CD4-positive, alpha-beta T cell (primary cell): ENCODE measurements around the gene LILRA2. TPM values are rescaled to one million over a fixed set of nuclear protein-coding genes. Genes with fewer than 3 reads are reported as not detected.

Source experiments
- ATAC-seq: fragments of 200-7000 bp; cut with Tn5 transposase; one replicate; pipeline ENCODE4 v1.10.0; 2022; ENCODE audit warnings: mild to moderate bottlenecking; ENCODE audit not compliant: poor library complexity
- CTCF ChIA-PET: fragments of 350-600 bp; sonication (Branson Sonifier 250); formaldehyde crosslinking; loops from one replicate; lab custom pipeline; 2021; ENCODE audit warnings: antibody characterized with exemption, inconsistent platforms; lab: Charles Lee
- POLR2A ChIA-PET: fragments of 350-600 bp; sonication (Branson Sonifier 250); formaldehyde crosslinking; loops from one replicate; lab custom pipeline; 2021; ENCODE audit warnings: antibody characterized with exemption, inconsistent platforms; lab: Charles Lee
- DNase-seq, 14 experiments: peaks; one replicate each; pipeline ENCODE4 v3.0.0-alpha.2; 2013 to 2020; ENCODE audit warnings: mixed read lengths in 2 of 14
- H3K27ac ChIP-seq, 2 donors: one replicate each; pipeline versions ENCODE4 v1.5.1 to v1.7.0; 2013; ENCODE audit warnings: low read length in 2 of 2, low read depth in 1 of 2, mild to moderate bottlenecking in 1 of 2
- H3K27me3 ChIP-seq, 2 experiments: 1 replicate in 1 of 2; 2 replicates in 1 of 2; pipeline versions ENCODE4 v1.6.1 to v1.7.0; 2013; ENCODE audit warnings: low read length in 2 of 2, control low read depth in 1 of 2, mild to moderate bottlenecking in 1 of 2, moderate library complexity in 1 of 2; ENCODE audit not compliant: insufficient read depth in 2 of 2, control insufficient read depth in 1 of 2
- H3K36me3 ChIP-seq: one replicate; pipeline ENCODE4 v1.6.1; 2013; ENCODE audit warnings: low read length, control low read depth; ENCODE audit not compliant: insufficient read depth
- H3K4me1 ChIP-seq: one replicate; pipeline ENCODE4 v1.6.1; 2013; ENCODE audit warnings: low read length, control low read depth; ENCODE audit not compliant: insufficient read depth
- H3K4me3 ChIP-seq: one replicate; pipeline ENCODE4 v1.5.1; 2013; ENCODE audit warnings: mild to moderate bottlenecking, low read length, moderate library complexity
- H3K9me3 ChIP-seq, 2 experiments: 1 replicate in 1 of 2; 2 replicates in 1 of 2; pipeline versions ENCODE4 v1.6.1 to v1.7.0; 2013; ENCODE audit warnings: low read length in 2 of 2, mild to moderate bottlenecking in 2 of 2, control low read depth in 1 of 2, moderate library complexity in 1 of 2; ENCODE audit not compliant: control insufficient read depth in 1 of 2, insufficient read depth in 1 of 2
- H3K27ac Mint-ChIP-seq: one replicate; pipeline ENCODE4 v1.8.0; 2020; ENCODE audit warnings: mixed read lengths
- H3K27me3 Mint-ChIP-seq: one replicate; pipeline ENCODE4 v1.8.0; 2021; ENCODE audit warnings: mixed read lengths
- H3K36me3 Mint-ChIP-seq: one replicate; pipeline ENCODE4 v1.8.0; 2021; ENCODE audit warnings: low read depth, mixed read lengths
- H3K4me1 Mint-ChIP-seq: one replicate; pipeline ENCODE4 v1.8.0; 2021; ENCODE audit warnings: low read depth, mixed read lengths
- H3K4me3 Mint-ChIP-seq: one replicate; pipeline ENCODE4 v1.8.0; 2020; ENCODE audit warnings: mild to moderate bottlenecking, mixed read lengths
- H3K9me3 Mint-ChIP-seq: one replicate; pipeline ENCODE4 v1.8.0; 2020; ENCODE audit warnings: mixed read lengths
- intact Hi-C, 2 experiments: fragments of 100-400 bp; cut with DNase I in 1 of 2; cut with micrococcal nuclease in 1 of 2; formaldehyde crosslinking; loops; one replicate each; pipeline versions ENCODE4 v1.15.1 to v1.9.0; 2023 to 2025; cut with DNase I, micrococcal nuclease
- total RNA-seq, 174 experiments: library from RNA in 2 of 174; stranded (reverse) in 2 of 174; gene quantifications; one replicate each; pipeline ENCODE4 v1.2.3 and lab custom pipeline; 2021 to 2026
- TF ChIP-seq, protein P1 (sequence below): fragments of 200-600 bp; IDR thresholded peaks from one replicate; pipeline ENCODE4 v1.8.0; 2022; ENCODE audit warnings: antibody characterized with exemption, mild to moderate bottlenecking

The LILRA2 gene
- total RNA-seq, 2 experiments from 2014 or later: 0.78 to 0.91 TPM

DNA sequence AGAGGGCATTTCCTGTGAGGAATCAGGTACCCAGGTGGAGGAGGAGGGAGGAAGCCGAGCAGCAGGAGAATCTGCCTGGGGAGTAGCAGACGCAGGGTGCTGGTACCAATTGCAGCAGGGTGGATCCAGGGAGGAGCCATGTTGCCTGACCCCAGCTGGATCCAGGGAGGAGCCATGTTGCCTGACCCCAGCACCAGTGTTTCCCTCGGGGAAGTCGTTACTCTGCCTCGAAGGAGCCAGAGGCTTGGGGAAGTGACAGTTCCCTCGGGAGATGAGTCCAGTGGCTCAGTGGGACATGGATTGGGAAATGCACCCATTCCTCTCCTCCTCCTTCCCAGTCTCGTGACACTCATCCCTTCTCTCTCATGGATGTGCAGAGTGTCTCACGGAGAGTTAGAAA lies 39.4 kb upstream of the LILRA2 start:
- Histone ChIP-seq H3K27ac (no peak overlapping the region), H3K4me3 (no peak overlapping the region), H3K4me1 (no peaks in the 10 kb centered on the region), H3K36me3 (no peaks in the 10 kb centered on the region), H3K27me3 (peaks cover 8 to 30% of the 10 kb centered on the region in 2 experiments), H3K9me3 (no peaks in the 10 kb centered on the region)
- TF ChIP-seq, protein P1, sequence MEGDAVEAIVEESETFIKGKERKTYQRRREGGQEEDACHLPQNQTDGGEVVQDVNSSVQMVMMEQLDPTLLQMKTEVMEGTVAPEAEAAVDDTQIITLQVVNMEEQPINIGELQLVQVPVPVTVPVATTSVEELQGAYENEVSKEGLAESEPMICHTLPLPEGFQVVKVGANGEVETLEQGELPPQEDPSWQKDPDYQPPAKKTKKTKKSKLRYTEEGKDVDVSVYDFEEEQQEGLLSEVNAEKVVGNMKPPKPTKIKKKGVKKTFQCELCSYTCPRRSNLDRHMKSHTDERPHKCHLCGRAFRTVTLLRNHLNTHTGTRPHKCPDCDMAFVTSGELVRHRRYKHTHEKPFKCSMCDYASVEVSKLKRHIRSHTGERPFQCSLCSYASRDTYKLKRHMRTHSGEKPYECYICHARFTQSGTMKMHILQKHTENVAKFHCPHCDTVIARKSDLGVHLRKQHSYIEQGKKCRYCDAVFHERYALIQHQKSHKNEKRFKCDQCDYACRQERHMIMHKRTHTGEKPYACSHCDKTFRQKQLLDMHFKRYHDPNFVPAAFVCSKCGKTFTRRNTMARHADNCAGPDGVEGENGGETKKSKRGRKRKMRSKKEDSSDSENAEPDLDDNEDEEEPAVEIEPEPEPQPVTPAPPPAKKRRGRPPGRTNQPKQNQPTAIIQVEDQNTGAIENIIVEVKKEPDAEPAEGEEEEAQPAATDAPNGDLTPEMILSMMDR: no peak
- Mint-ChIP-seq H3K27ac (no peak overlapping the region), H3K4me1 (no peaks in the 10 kb centered on the region), H3K36me3 (no peaks in the 10 kb centered on the region), H3K27me3 (peaks cover 61% of the 10 kb centered on the region), H3K9me3 (no peaks in the 10 kb centered on the region), H3K4me3 (no peak overlapping the region)
- CTCF ChIA-PET: no interaction called here
- no peak for DNase-seq
- intact Hi-C loops: no loop called here
- POLR2A ChIA-PET: no interaction called here
- no peak for ATAC-seq

DNA sequence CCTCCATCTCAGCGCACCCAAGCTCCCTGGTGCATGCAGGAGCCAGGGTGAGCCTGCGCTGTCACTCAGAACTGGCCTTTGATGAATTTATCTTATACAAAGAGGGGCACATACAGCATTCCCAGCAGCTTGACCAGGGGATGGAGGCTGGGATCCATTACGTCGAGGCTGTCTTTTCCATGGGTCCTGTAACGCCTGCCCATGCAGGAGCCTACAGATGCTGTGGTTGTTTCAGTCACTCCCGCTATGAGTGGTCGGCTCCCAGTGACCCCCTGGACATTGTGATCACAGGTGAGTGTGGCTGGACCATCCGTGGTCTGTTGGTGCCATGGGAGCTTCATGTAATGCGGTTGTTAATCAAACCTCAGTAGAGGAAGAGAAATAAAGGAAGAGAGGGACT lies 38.0 kb upstream of the LILRA2 start:
- no peak overlapping the region for H3K4me3 ChIP-seq
- DNase-seq: no peak
- Mint-ChIP-seq H3K27ac (no peak overlapping the region), H3K9me3 (no peaks in the 10 kb centered on the region), H3K36me3 (no peaks in the 10 kb centered on the region), H3K27me3 (peaks cover 54% of the 10 kb centered on the region), H3K4me3 (no peak overlapping the region), H3K4me1 (no peaks in the 10 kb centered on the region)
- peaks cover 8 to 30% of the 10 kb centered on the region in 2 experiments for H3K27me3 ChIP-seq
- intact Hi-C loops: no loop called here
- no peak for ATAC-seq
- H3K36me3 ChIP-seq: no peaks in the 10 kb centered on the region
- ChIA-PET CTCF (no interaction called here), POLR2A (no interaction called here)
- H3K27ac ChIP-seq: no peak overlapping the region
- H3K4me1 ChIP-seq: no peaks in the 10 kb centered on the region
- TF ChIP-seq, protein P1: no peak
- H3K9me3 ChIP-seq: no peaks in the 10 kb centered on the region

DNA sequence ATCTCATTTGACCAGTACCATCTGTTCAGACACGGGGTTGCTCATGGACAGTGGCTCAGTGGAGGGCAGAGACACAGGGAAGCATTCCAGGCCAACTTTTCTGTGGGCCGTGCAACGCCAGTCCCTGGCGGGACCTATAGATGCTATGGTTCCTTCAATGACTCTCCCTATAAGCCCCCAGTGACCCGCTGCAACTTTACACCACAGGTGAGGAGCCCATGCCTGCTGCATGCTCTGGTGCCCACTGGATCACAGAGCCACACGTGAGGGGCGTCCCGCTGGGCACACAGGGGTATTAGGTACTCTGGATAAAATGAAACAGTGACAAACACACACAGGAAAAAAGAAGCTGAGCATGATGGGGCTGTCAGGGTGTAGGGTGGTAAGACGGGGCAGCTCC lies 36.6 kb upstream of the LILRA2 start:
- Mint-ChIP-seq H3K4me3 (no peak overlapping the region), H3K27me3 (peaks cover 53% of the 10 kb centered on the region), H3K27ac (no peak overlapping the region), H3K36me3 (no peaks in the 10 kb centered on the region), H3K4me1 (no peaks in the 10 kb centered on the region), H3K9me3 (no peaks in the 10 kb centered on the region)
- H3K4me1 ChIP-seq: no peaks in the 10 kb centered on the region
- TF ChIP-seq, protein P1: no peak
- ATAC-seq (no peak), DNase-seq (no peak)
- no peak overlapping the region for H3K4me3 ChIP-seq
- peaks cover 8 to 30% of the 10 kb centered on the region in 2 experiments for H3K27me3 ChIP-seq
- H3K9me3 ChIP-seq: no peaks in the 10 kb centered on the region
- ChIA-PET CTCF (no interaction called here), POLR2A (no interaction called here)
- H3K36me3 ChIP-seq: no peaks in the 10 kb centered on the region
- no peak overlapping the region for H3K27ac ChIP-seq
- intact Hi-C loops: no loop called here
